Measurements from ENCODE around the gene PPIE.

DNA sequence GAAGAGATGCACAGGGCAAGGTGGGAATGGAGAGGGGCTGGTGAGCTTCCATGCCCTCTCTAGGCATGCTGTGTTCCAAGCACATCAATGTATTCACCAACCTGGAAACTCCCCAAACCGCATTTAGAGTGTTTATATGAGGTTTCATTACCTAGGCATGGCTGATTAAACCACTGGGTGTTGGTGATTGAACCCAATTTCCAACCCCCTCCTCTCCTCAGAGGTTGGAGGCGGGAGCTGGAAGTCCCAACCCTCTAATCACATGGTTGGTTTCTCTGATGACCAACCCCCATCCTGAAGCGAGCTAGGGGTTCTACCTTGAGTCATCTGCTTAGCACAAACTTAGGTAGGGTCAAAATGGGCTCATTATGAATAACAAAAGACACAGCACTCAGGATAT is 3.0 kb upstream of the PPIE start:
- TF ChIP-seq, protein P1, sequence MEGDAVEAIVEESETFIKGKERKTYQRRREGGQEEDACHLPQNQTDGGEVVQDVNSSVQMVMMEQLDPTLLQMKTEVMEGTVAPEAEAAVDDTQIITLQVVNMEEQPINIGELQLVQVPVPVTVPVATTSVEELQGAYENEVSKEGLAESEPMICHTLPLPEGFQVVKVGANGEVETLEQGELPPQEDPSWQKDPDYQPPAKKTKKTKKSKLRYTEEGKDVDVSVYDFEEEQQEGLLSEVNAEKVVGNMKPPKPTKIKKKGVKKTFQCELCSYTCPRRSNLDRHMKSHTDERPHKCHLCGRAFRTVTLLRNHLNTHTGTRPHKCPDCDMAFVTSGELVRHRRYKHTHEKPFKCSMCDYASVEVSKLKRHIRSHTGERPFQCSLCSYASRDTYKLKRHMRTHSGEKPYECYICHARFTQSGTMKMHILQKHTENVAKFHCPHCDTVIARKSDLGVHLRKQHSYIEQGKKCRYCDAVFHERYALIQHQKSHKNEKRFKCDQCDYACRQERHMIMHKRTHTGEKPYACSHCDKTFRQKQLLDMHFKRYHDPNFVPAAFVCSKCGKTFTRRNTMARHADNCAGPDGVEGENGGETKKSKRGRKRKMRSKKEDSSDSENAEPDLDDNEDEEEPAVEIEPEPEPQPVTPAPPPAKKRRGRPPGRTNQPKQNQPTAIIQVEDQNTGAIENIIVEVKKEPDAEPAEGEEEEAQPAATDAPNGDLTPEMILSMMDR (IDR thresholded peaks at IDR 0.05; ENCODE audit: control extremely low read depth in 1 of 3, insufficient read depth in 1 of 3, low read depth in 1 of 3, low read length in 3 of 3): no peak
- TF ChIP-seq, protein P2, sequence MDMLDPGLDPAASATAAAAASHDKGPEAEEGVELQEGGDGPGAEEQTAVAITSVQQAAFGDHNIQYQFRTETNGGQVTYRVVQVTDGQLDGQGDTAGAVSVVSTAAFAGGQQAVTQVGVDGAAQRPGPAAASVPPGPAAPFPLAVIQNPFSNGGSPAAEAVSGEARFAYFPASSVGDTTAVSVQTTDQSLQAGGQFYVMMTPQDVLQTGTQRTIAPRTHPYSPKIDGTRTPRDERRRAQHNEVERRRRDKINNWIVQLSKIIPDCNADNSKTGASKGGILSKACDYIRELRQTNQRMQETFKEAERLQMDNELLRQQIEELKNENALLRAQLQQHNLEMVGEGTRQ (IDR thresholded peaks at IDR 0.05; ENCODE audit: low read length): no peak
- no peak for TF ChIP-seq RNF2 (IDR thresholded peaks at IDR 0.05; ENCODE audit: borderline replicate concordance, low read depth, low read length, missing control alignments, poor library complexity, severe bottlenecking)
